MV-4-11 (cell line): Measurements from ENCODE around the gene NSRP1.

ENCODE experiments used
- DNase-seq: peaks from one replicate; lab custom pipeline; 2025; lab: John Stamatoyannopoulos, UW

NSRP1 gene

GRCh38 chr17:30124273-30124796 is 7.7 kb downstream of the NSRP1 start:
- DNase-seq: no peak

DNA sequence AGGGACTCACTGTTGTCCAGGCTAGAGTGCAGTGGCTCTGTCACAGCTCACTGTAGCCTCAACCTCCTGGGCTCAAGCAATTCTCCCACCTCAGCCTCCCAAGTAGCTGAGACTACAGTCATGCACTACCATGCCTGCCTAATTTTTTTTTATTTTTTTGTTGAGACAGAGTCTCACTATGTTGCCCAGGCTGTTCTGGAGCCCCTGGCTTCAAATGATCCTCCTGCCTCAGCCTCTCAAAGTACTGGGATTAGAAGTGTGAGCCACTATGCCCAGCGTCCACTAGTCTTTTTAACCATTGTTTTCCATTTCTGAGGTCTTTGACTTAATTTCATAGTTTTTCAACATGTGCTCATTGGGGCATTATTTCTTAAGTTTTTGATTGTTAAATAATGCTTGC is 13.5 kb downstream of the NSRP1 start:
- no peak for DNase-seq

GRCh38 chr17:30132615-30133014 is 16.0 kb downstream of the NSRP1 start:
- DNase-seq: no peak

GRCh38 chr17:30133197-30133596 is 16.6 kb downstream of the NSRP1 start:
- DNase-seq: no peak

DNA sequence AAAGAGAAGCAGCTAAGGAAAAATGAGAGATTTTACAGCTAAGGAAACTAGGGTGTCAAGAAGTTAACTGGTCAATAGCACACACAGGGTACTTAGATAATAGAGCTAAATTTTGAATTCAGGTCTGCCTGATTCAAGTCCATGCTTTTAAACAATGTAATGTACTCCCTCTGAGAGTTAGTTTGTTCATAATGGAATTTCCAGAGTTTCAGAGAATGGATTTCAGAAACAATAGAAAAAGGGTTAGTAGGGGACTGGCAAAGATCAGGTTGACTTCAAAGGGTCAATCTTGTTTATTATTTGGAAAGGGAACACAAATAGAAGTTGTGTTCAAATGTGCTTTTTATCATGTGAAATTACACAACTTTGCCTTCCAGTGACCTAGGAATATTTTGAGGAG is 17.9 kb downstream of the NSRP1 start:
- no peak for DNase-seq

DNA sequence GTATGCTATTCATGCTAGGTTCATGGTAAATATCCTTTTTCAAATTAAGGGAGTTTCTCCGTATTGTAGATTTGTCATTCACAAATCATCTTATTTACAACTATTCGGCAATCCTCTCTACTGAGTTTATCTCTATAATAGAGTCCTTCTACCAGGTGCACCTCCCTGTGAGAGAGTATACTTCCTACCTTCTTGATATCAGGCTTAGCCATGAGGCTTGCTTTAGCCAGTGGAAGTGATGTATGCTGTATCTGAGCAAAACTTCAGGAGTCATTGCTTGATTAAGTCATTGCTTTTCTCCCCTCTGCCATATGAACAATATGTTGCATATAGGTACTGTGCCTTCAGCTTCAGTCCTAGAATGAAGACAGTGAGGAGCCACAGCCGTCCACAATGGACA is 20.5 kb downstream of the NSRP1 start:
- DNase-seq: no peak

DNA sequence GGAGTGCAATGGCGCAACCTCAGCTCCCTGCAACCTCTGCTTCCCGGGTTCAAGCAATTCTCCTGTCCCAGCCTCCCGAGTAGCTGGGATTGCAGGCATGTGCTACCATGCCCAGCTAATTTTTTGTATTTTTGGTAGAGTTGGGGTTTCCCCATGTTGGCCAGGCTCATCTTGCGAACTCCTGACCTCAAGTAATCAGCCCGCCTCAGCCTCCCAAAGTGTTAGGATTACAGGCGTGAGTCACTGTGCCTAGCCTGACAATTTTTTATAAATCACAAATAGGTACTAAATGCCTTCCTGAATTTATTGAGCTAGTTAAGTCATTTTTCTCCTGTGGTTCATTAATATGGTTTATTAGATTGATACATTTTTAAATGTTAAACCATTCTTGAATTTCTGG is 31.2 kb downstream of the NSRP1 start:
- peak; percentile 15 for DNase-seq

DNA sequence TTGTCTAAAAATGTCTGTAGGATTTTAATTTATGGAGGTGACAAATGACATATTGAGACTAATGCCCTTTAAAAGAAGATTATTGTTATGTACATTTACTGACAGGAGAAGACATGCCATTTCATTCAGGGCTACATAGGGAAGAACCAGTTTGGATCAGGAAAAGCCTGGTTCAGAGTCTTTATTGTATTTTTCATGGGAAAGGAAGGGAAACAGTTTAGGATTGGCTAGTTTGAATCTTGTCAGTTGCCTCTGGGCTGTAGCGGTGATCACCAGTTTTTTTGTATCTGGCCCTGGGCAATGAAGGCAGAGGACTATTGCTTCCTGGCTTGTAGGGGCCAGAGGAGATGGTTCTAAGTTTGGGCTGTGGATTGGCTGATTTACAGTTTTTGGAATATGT is 31.8 kb downstream of the NSRP1 start:
- DNase-seq: no peak

- DNase-seq: no peak
Observed at GRCh38 chr17:30151471-30151870, 34.9 kb downstream of the NSRP1 start.

GRCh38 chr17:30153463-30153862 is 36.8 kb downstream of the NSRP1 start:
- no peak for DNase-seq

DNA sequence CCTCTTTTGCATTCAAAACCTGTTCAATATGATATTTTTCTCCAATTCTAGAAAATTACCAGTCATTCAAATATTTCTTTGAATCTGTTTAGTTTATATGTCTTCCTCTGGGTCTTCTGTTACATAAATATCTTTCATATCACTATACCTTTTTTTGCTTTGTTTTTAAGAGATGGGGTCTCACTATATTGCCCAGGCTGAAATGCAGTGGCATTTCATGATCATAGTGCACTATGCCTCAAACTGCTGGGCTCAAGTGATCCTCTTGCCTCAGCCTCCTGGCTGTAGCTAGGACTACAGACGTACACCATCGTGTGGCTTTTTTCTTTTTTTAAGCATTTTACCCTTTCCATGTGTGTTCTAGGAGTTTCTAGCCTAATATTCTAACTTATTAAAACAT is 38.8 kb downstream of the NSRP1 start:
- no peak for DNase-seq

DNA sequence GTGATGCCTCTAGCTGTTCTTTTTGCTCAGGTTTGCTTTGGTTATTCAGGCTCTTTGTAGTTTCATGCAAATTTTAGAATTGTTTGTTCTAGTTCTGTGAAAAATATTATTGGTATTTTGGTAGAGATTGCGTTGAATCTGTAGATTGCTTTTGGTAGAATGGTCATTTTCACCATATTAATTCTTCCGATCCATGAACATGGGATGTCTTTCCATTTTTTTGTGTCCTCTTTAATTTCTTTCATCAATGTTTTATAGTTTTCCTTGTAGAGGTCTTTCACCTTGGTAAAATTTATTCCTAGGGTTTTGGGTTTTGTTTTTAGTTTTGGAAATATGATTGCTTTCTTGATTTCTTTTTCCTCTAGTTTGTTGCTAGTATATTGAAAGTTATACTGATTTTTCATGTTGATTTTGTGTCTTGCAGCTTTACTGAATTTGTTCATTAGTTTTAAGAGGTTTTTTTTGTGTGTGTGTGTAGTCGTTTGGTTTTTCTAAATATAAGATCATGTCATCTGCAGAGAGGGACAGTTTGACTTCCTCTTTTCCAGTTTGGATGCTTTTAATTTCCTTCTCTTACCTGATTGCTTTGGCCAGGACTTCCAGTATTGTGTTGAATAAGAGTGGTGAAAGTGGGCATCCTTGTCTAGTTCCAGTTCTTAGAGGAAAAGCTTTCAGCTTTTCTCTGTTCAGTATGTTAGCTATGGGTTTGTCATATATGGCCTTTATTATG is 42.4 kb downstream of the NSRP1 start:
- DNase-seq: peak; percentile 37

GRCh38 chr17:30160419-30161172 is 44.0 kb downstream of the NSRP1 start:
- DNase-seq: no peak

DNA sequence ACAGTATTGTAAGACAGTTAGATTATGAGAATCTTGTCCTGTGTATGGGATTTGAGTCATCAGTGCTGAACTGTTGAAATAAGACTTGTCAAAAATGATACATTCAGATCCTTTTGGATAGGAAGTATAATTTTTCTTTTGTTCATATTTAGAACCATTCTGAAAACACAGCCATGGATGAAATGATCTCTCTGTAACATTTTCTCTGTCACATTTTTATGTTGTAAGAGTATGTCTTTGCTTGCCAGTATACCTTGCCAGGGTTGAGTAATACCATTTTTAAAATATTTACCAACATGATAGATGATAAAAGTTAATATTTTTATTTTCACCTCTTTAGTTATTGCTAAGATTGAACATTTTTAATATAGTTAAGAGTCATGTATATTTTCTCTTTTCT is 45.0 kb downstream of the NSRP1 start:
- DNase-seq: no peak

DNA sequence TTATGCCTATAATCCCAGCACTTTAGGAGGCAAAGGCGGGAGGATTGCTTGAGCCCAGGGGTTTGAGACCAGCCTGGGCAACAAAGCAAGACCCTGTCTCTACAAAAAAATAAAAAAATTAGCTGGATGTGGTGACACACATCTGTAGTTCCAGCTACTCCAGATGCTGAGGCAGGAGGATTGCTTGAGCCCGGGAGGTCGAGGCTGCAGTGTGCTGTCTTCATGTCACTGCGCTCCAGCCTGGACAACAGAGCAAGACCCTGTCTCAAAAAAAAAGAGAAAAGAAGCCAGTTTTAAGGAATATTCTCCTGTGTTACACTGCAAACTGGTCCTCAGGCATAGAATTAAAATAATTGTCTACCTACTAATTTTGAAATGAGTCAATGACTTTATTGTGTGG is 47.9 kb downstream of the NSRP1 start:
- DNase-seq: no peak

GRCh38 chr17:30165147-30165546 is 48.5 kb downstream of the NSRP1 start:
- DNase-seq: no peak

DNA sequence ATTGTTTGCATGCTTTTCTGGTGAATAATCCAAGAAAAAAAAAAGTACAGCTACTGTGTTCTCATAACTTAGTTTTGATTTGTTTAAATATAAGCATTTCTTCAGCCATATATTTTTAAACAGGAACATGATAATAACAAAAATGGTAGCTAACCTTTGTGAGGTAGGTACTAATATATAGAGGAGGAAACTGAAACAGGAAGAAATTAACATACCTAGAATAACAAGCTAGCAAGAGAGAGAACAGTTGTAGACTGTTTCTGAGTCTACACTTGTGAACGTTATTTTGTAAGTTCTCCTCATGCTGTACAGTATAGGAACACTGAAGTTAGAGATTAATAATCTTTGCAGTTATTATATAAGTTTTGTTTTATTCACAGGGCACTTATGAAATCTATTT is 49.3 kb downstream of the NSRP1 start:
- DNase-seq: no peak

GRCh38 chr17:30170415-30170987 is 53.9 kb downstream of the NSRP1 start:
- no peak for DNase-seq

GRCh38 chr17:30172560-30172959 is 55.9 kb downstream of the NSRP1 start:
- no peak for DNase-seq

- no peak for DNase-seq
Observed at GRCh38 chr17:30173649-30174048, 57.0 kb downstream of the NSRP1 start.

- no peak for DNase-seq
Observed at GRCh38 chr17:30174556-30174955, 57.9 kb downstream of the NSRP1 start.

DNA sequence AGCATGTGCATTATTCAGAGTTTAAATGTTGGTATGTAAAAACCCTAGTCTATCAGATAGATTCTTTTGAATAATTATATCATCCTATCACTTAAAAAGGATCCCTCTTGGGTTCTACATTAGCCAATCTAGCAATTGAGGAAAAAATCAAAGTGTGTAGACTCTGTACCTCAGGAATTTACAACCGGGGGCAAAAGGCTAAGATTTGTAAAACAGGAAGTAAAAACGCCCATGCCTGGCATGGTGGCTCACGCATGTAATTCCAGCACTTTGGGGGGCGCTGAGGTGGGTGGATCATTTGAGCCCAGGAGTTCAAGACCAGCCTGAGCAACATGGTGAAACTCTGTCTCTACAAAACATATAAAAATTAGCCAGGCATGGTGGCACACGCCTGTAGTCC is 60.2 kb downstream of the NSRP1 start:
- DNase-seq: no peak

- DNase-seq: no peak
Observed at GRCh38 chr17:30186761-30187160, 70.1 kb downstream of the NSRP1 start.
